CD4-positive, alpha-beta T cell (primary cell): Measurements from ENCODE around the gene WDR27. TPM values are rescaled to one million over a fixed set of nuclear protein-coding genes. Genes with fewer than 3 reads are reported as not detected.

Experiments used
- ATAC-seq: fragments of 200-7000 bp; cut with Tn5 transposase; one replicate; pipeline ENCODE4 v1.10.0; 2022; ENCODE audit warnings: mild to moderate bottlenecking; ENCODE audit not compliant: poor library complexity
- CTCF ChIA-PET: fragments of 350-600 bp; sonication (Branson Sonifier 250); formaldehyde crosslinking; loops from one replicate; lab custom pipeline; 2021; ENCODE audit warnings: antibody characterized with exemption, inconsistent platforms; lab: Charles Lee
- POLR2A ChIA-PET: fragments of 350-600 bp; sonication (Branson Sonifier 250); formaldehyde crosslinking; loops from one replicate; lab custom pipeline; 2021; ENCODE audit warnings: antibody characterized with exemption, inconsistent platforms; lab: Charles Lee
- DNase-seq, 14 experiments: peaks; one replicate each; pipeline ENCODE4 v3.0.0-alpha.2; 2013 to 2020; ENCODE audit warnings: mixed read lengths in 2 of 14
- H3K27ac ChIP-seq, 2 donors: one replicate each; pipeline versions ENCODE4 v1.5.1 to v1.7.0; 2013; ENCODE audit warnings: low read length in 2 of 2, low read depth in 1 of 2, mild to moderate bottlenecking in 1 of 2
- H3K27me3 ChIP-seq, 2 experiments: 1 replicate in 1 of 2; 2 replicates in 1 of 2; pipeline versions ENCODE4 v1.6.1 to v1.7.0; 2013; ENCODE audit warnings: low read length in 2 of 2, control low read depth in 1 of 2, mild to moderate bottlenecking in 1 of 2, moderate library complexity in 1 of 2; ENCODE audit not compliant: insufficient read depth in 2 of 2, control insufficient read depth in 1 of 2
- H3K36me3 ChIP-seq: one replicate; pipeline ENCODE4 v1.6.1; 2013; ENCODE audit warnings: low read length, control low read depth; ENCODE audit not compliant: insufficient read depth
- H3K4me1 ChIP-seq: one replicate; pipeline ENCODE4 v1.6.1; 2013; ENCODE audit warnings: low read length, control low read depth; ENCODE audit not compliant: insufficient read depth
- H3K4me3 ChIP-seq: one replicate; pipeline ENCODE4 v1.5.1; 2013; ENCODE audit warnings: mild to moderate bottlenecking, low read length, moderate library complexity
- H3K9me3 ChIP-seq, 2 experiments: 1 replicate in 1 of 2; 2 replicates in 1 of 2; pipeline versions ENCODE4 v1.6.1 to v1.7.0; 2013; ENCODE audit warnings: low read length in 2 of 2, mild to moderate bottlenecking in 2 of 2, control low read depth in 1 of 2, moderate library complexity in 1 of 2; ENCODE audit not compliant: control insufficient read depth in 1 of 2, insufficient read depth in 1 of 2
- H3K27ac Mint-ChIP-seq: one replicate; pipeline ENCODE4 v1.8.0; 2020; ENCODE audit warnings: mixed read lengths
- H3K27me3 Mint-ChIP-seq: one replicate; pipeline ENCODE4 v1.8.0; 2021; ENCODE audit warnings: mixed read lengths
- H3K36me3 Mint-ChIP-seq: one replicate; pipeline ENCODE4 v1.8.0; 2021; ENCODE audit warnings: low read depth, mixed read lengths
- H3K4me1 Mint-ChIP-seq: one replicate; pipeline ENCODE4 v1.8.0; 2021; ENCODE audit warnings: low read depth, mixed read lengths
- H3K4me3 Mint-ChIP-seq: one replicate; pipeline ENCODE4 v1.8.0; 2020; ENCODE audit warnings: mild to moderate bottlenecking, mixed read lengths
- H3K9me3 Mint-ChIP-seq: one replicate; pipeline ENCODE4 v1.8.0; 2020; ENCODE audit warnings: mixed read lengths
- intact Hi-C, 2 experiments: fragments of 100-400 bp; cut with DNase I in 1 of 2; cut with micrococcal nuclease in 1 of 2; formaldehyde crosslinking; loops; one replicate each; pipeline versions ENCODE4 v1.15.1 to v1.9.0; 2023 to 2025; cut with DNase I, micrococcal nuclease
- total RNA-seq, 174 experiments: library from RNA in 2 of 174; stranded (reverse) in 2 of 174; gene quantifications; one replicate each; pipeline ENCODE4 v1.2.3 and lab custom pipeline; 2021 to 2026
- TF ChIP-seq, protein P1 (sequence below): fragments of 200-600 bp; IDR thresholded peaks from one replicate; pipeline ENCODE4 v1.8.0; 2022; ENCODE audit warnings: antibody characterized with exemption, mild to moderate bottlenecking

The WDR27 gene
- total RNA-seq, 2 experiments from 2014 or later, result 22.0 to 23.5 TPM

DNA sequence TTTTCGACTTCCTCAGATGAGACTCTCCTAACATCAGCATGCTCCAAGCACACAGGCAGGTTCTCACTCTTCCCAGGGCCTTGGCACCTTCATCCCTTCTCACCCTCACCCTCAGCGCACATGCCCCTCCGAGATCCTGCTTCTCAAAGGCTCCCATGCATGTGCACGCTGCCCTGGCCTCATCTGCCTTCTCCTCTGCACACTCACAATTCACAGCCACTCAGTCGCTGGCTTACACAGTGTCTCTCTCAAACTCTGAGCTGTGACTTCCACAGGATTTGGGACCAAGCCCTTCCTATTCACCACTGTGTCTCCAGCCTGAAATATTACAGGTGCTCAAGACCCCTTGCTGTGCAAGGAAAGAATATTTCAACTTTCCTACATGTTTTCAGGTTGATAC lies 30.3 kb downstream of the WDR27 start:
- H3K4me1 Mint-ChIP-seq, result peaks cover 10% of the 10 kb centered on the region
- no peak overlapping the region for H3K4me3 Mint-ChIP-seq
- TF ChIP-seq, protein P1, sequence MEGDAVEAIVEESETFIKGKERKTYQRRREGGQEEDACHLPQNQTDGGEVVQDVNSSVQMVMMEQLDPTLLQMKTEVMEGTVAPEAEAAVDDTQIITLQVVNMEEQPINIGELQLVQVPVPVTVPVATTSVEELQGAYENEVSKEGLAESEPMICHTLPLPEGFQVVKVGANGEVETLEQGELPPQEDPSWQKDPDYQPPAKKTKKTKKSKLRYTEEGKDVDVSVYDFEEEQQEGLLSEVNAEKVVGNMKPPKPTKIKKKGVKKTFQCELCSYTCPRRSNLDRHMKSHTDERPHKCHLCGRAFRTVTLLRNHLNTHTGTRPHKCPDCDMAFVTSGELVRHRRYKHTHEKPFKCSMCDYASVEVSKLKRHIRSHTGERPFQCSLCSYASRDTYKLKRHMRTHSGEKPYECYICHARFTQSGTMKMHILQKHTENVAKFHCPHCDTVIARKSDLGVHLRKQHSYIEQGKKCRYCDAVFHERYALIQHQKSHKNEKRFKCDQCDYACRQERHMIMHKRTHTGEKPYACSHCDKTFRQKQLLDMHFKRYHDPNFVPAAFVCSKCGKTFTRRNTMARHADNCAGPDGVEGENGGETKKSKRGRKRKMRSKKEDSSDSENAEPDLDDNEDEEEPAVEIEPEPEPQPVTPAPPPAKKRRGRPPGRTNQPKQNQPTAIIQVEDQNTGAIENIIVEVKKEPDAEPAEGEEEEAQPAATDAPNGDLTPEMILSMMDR, result no peak
- no peak for DNase-seq
- no peaks in the 10 kb centered on the region for H3K9me3 ChIP-seq
- H3K4me3 ChIP-seq, result no peak overlapping the region
- POLR2A ChIA-PET, result no interaction called here
- H3K27ac ChIP-seq, result no peak overlapping the region
- H3K36me3 ChIP-seq, result peaks cover 11% of the 10 kb centered on the region
- peaks cover 67% of the 10 kb centered on the region for H3K36me3 Mint-ChIP-seq
- no peak for ATAC-seq
- intact Hi-C loops, result no loop called here
- H3K9me3 Mint-ChIP-seq, result no peaks in the 10 kb centered on the region
- no peaks in the 10 kb centered on the region for H3K27me3 Mint-ChIP-seq
- H3K27me3 ChIP-seq, result no peaks in the 10 kb centered on the region
- H3K27ac Mint-ChIP-seq, result no peak overlapping the region
- no peaks in the 10 kb centered on the region for H3K4me1 ChIP-seq
- CTCF ChIA-PET, result no interaction called here

DNA sequence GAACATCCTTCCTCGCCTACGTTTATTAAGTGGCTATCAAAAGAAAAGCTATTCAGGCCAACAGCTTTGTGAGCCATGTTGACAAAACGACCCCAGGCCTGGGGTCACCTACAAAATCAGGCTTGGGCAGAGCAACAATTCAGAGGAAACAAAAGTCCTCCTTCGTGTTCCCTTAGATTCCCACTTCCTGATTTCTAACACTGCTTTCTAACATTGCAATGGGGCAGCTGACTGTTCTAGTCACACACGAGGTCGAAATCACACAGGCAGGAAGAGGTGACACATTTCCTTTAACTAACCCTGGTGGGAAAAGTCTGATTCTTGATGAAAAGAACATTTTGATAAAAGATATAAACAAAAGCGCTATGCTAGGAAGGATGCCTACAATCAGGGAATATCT lies 31.9 kb downstream of the WDR27 start:
- TF ChIP-seq, protein P1, result no peak
- Histone ChIP-seq H3K27ac (no peak overlapping the region), H3K27me3 (no peaks in the 10 kb centered on the region), H3K4me1 (no peaks in the 10 kb centered on the region), H3K4me3 (no peak overlapping the region), H3K36me3 (peaks cover 15% of the 10 kb centered on the region), H3K9me3 (no peaks in the 10 kb centered on the region)
- no peaks in the 10 kb centered on the region for H3K27me3 Mint-ChIP-seq
- no peak overlapping the region for H3K27ac Mint-ChIP-seq
- no peaks in the 10 kb centered on the region for H3K9me3 Mint-ChIP-seq
- no peak overlapping the region for H3K4me3 Mint-ChIP-seq
- peaks cover 10% of the 10 kb centered on the region for H3K4me1 Mint-ChIP-seq
- peak; percentile 44 for ATAC-seq
- intact Hi-C loops, result no loop called here
- peaks cover 64% of the 10 kb centered on the region for H3K36me3 Mint-ChIP-seq
- ChIA-PET CTCF (no interaction called here), POLR2A (interaction anchor here (1.1 kb wide), 1 partner anchor 788 kb away, joined by 3 read pairs; no protein-coding TSS in a partner anchor)
- DNase-seq, result peak in 3 of 14 experiments; percentile 9 to 32 (median 23)

DNA sequence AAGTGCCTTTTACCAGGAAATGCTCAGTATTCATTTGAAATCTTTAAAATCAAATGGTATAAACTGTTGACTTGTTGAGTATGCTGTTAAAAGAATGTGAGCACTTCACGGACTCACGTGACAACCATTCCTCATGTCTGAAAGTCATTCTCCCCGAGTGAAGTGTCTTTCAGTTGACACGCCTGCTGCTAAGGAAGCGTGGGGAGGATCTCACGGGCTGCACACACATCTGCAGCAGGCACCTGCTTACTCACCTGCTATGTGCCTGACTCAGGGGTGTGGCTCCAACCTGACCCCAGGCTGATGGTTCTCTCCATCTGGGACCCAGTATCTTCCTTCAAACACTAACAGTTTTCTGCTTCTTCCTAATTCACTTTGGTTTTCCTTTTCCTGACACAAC lies 32.7 kb downstream of the WDR27 start:
- Mint-ChIP-seq H3K9me3 (no peaks in the 10 kb centered on the region), H3K4me1 (peaks cover 10% of the 10 kb centered on the region), H3K36me3 (peaks cover 61% of the 10 kb centered on the region), H3K27me3 (no peaks in the 10 kb centered on the region), H3K4me3 (no peak overlapping the region), H3K27ac (no peak overlapping the region)
- H3K9me3 ChIP-seq, result no peaks in the 10 kb centered on the region
- peaks cover 18% of the 10 kb centered on the region for H3K36me3 ChIP-seq
- CTCF ChIA-PET, result no interaction called here
- POLR2A ChIA-PET, result interaction anchor here (1.1 kb wide), 1 partner anchor 788 kb away, joined by 3 read pairs; no protein-coding TSS in a partner anchor
- no peaks in the 10 kb centered on the region for H3K27me3 ChIP-seq
- no peak for ATAC-seq
- DNase-seq, result no peak
- H3K27ac ChIP-seq, result no peak overlapping the region
- intact Hi-C loops, result no loop called here
- TF ChIP-seq, protein P1, result no peak
- no peaks in the 10 kb centered on the region for H3K4me1 ChIP-seq
- H3K4me3 ChIP-seq, result no peak overlapping the region
